ENCODE data around the gene RAPGEF2.

Gene RAPGEF2

GRCh38 chr4:159146488-159146887 lies 43.6 kb downstream of the RAPGEF2 start:
- H3K36me3 ChIP-seq (ENCODE audit: control insufficient read depth in 2 of 2, insufficient read depth in 1 of 2, low read length in 2 of 2), result no peaks in the 10 kb centered on the region
- no peaks in the 10 kb centered on the region for H3K9me3 ChIP-seq (ENCODE audit: control insufficient read depth, insufficient read depth, low read depth, low read length)
- ChIA-PET CTCF (interaction anchor here (0.5 to 1.2 kb wide), 3 partner anchors 118 to 283 kb away, joined by 3 read pairs; no protein-coding TSS in a partner anchor), POLR2A (no interaction called here)
- no peak overlapping the region for H3K4me3 ChIP-seq (ENCODE audit: low read depth, low read length)
- H3K4me1 ChIP-seq (ENCODE audit: control insufficient read depth, insufficient read depth, low read length), result peaks cover 14% of the 10 kb centered on the region
- no peak for TF ChIP-seq PRDM1 (tag by site-specific recombination; IDR thresholded peaks at IDR 0.05)
- peak; percentile 66; the same call in 1 of the 2 replicates for TF ChIP-seq ZBTB20 (tag by site-specific recombination; IDR thresholded peaks at IDR 0.05)
- no peak overlapping the region for H3K27ac ChIP-seq (ENCODE audit: extremely low read depth, low read depth, low read length)

GRCh38 chr4:159148441-159148840 lies 45.6 kb downstream of the RAPGEF2 start:
- ChIA-PET CTCF (no interaction called here), POLR2A (no interaction called here)
- Histone ChIP-seq H3K9me3 (ENCODE audit: control insufficient read depth, insufficient read depth, low read depth, low read length) (no peaks in the 10 kb centered on the region), H3K27ac (ENCODE audit: extremely low read depth, low read depth, low read length) (no peak overlapping the region), H3K4me3 (ENCODE audit: low read depth, low read length) (no peak overlapping the region), H3K36me3 (ENCODE audit: control insufficient read depth in 2 of 2, insufficient read depth in 1 of 2, low read length in 2 of 2) (no peaks in the 10 kb centered on the region), H3K4me1 (ENCODE audit: control insufficient read depth, insufficient read depth, low read length) (peaks cover 13% of the 10 kb centered on the region)
- TF ChIP-seq ZNF654 (tag by site-specific recombination; IDR thresholded peaks at IDR 0.05; ENCODE audit: low read depth) (no peak), SP3 (tag by site-specific recombination; IDR thresholded peaks at IDR 0.05) (no peak), FEZF1 (tag by site-specific recombination; IDR thresholded peaks at IDR 0.05) (no peak), ZNF664 (tag by site-specific recombination; IDR thresholded peaks at IDR 0.05) (no peak)

GRCh38 chr4:159149666-159150065 lies 46.8 kb downstream of the RAPGEF2 start:
- Histone ChIP-seq H3K4me3 (ENCODE audit: low read depth, low read length) (no peak overlapping the region), H3K27ac (ENCODE audit: extremely low read depth, low read depth, low read length) (no peak overlapping the region), H3K9me3 (ENCODE audit: control insufficient read depth, insufficient read depth, low read depth, low read length) (no peaks in the 10 kb centered on the region), H3K36me3 (ENCODE audit: control insufficient read depth in 2 of 2, insufficient read depth in 1 of 2, low read length in 2 of 2) (no peaks in the 10 kb centered on the region), H3K4me1 (ENCODE audit: control insufficient read depth, insufficient read depth, low read length) (peaks cover 9% of the 10 kb centered on the region; the same call in 1 of the 2 replicates)
- TF ChIP-seq ZNF510 (tag by site-specific recombination; IDR thresholded peaks at IDR 0.05; ENCODE audit: insufficient replicate concordance) (no peak), ZSCAN4 (tag by site-specific recombination; IDR thresholded peaks at IDR 0.05) (no peak), PRDM6 (tag by site-specific recombination; IDR thresholded peaks at IDR 0.05) (peak; percentile 37; the same call in 1 of the 2 replicates), ZIC2 (tag by site-specific recombination; IDR thresholded peaks at IDR 0.05) (no peak), KLF1 (tag by site-specific recombination; IDR thresholded peaks at IDR 0.05) (no peak)
- ChIA-PET POLR2A (no interaction called here), CTCF (no interaction called here)

GRCh38 chr4:159150396-159150795 lies 47.5 kb downstream of the RAPGEF2 start:
- Histone ChIP-seq H3K4me1 (ENCODE audit: control insufficient read depth, insufficient read depth, low read length) (peaks cover 13% of the 10 kb centered on the region; the same call in 1 of the 2 replicates), H3K36me3 (ENCODE audit: control insufficient read depth in 2 of 2, insufficient read depth in 1 of 2, low read length in 2 of 2) (no peaks in the 10 kb centered on the region), H3K27ac (ENCODE audit: extremely low read depth, low read depth, low read length) (no peak overlapping the region), H3K9me3 (ENCODE audit: control insufficient read depth, insufficient read depth, low read depth, low read length) (no peaks in the 10 kb centered on the region), H3K4me3 (ENCODE audit: low read depth, low read length) (no peak overlapping the region)
- CTCF ChIA-PET, result no interaction called here
- POLR2A ChIA-PET, result no interaction called here
- TF ChIP-seq ZNF114 (tag by site-specific recombination; IDR thresholded peaks at IDR 0.05) (no peak), ZNF280C (tag by site-specific recombination; IDR thresholded peaks at IDR 0.05) (no peak), ZNF529 (tag by site-specific recombination; IDR thresholded peaks at IDR 0.05; ENCODE audit: insufficient replicate concordance) (no peak), KLF8 (tag by site-specific recombination; IDR thresholded peaks at IDR 0.05) (no peak), ZNF324 (tag by site-specific recombination; IDR thresholded peaks at IDR 0.05) (no peak), ZEB2 (tag by site-specific recombination; IDR thresholded peaks at IDR 0.05) (no peak), ZNF239 (tag by site-specific recombination; IDR thresholded peaks at IDR 0.05) (no peak), MZF1 (tag by site-specific recombination; IDR thresholded peaks at IDR 0.05; ENCODE audit: borderline replicate concordance) (no peak), ZFP41 (tag by site-specific recombination; IDR thresholded peaks at IDR 0.05; ENCODE audit: borderline replicate concordance) (no peak), ZNF624 (tag by site-specific recombination; IDR thresholded peaks at IDR 0.05) (no peak), ZNF626 (tag by site-specific recombination; IDR thresholded peaks at IDR 0.05) (no peak), SP7 (tag by site-specific recombination; IDR thresholded peaks at IDR 0.05) (no peak), ZNF18 (tag by site-specific recombination; IDR thresholded peaks at IDR 0.05) (no peak)

Data from HEK293 (cell line).